ENCODE measurements around the gene SLC27A5. TPM values are rescaled to one million over a fixed set of nuclear protein-coding genes. Genes with fewer than 3 reads are reported as not detected.
A peak's percentile ranks its signal among the peaks of the same experiment; 100 is the strongest.

SLC27A5 gene
- total and polyA plus RNA-seq, 2 of the 13 experiments (the other 11 are each of a cell fraction or from before 2014, with no cell fraction given): 30.3 to 40.2 TPM

DNA sequence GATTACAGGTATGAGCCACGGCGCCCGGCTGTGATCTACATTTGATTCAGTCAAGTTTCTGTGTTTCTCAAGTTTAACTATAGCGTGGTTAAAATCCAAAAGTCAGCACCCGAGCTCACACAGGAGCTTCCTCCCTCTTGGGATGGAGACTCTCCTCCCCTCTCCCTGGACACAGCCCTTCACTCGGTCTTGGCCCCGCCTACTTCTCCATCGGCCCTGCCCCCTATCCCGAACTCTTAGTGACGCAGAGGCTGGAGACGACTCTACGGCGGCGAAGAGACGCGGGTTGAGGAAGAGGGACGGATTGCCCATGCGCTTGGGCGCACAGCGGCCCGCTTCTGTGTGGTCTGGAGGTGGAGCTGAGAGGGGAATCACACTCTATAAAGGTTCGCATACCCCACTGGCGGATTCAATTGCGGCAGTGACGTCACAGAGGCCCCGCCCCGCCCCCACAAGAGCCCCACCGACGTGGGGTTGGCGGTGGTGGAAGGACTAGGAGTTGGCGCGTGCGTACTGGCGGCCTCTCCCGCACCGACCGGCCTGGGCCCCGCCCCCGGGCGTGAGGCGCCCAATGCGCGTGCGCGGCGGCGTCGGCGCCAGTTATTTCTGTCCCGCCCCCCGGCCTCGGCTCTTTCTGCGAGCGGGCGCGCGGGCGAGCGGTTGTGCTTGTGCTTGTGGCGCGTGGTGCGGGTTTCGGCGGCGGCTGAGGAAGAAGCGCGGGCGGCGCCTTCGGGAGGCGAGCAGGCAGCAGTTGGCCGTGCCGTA, 32.2 kb upstream of the SLC27A5 start, which contains the start of gene TRIM28 (continued):
- no peak for TF ChIP-seq NONO (IDR thresholded peaks at IDR 0.05)
- TF ChIP-seq NONO (CRISPR knock-in tag; conservative IDR thresholded peaks at IDR 0.05): peak; percentile 85
- no peak for TF ChIP-seq HMG20A (CRISPR knock-in tag; IDR thresholded peaks at IDR 0.05; ENCODE audit: borderline replicate concordance)
- TF ChIP-seq ETV6 (CRISPR knock-in tag; conservative IDR thresholded peaks at IDR 0.05): no peak; the same call in 1 of the 2 replicates
- peak; percentile 83 for TF ChIP-seq KAT8 (CRISPR knock-in tag; IDR thresholded peaks at IDR 0.05)
- TF ChIP-seq ARNT2 (CRISPR knock-in tag; IDR thresholded peaks at IDR 0.05; ENCODE audit: low read depth): peak; percentile 92
- peak; percentile 36; the same call in 1 of the 2 replicates for TF ChIP-seq ELF1 (CRISPR knock-in tag; IDR thresholded peaks at IDR 0.05)
- no peak for TF ChIP-seq SP140L (CRISPR knock-in tag; IDR thresholded peaks at IDR 0.05; ENCODE audit: borderline replicate concordance)
- no peak; the same call in 1 of the 2 replicates for TF ChIP-seq ZBTB3 (CRISPR knock-in tag; IDR thresholded peaks at IDR 0.05; ENCODE audit: borderline replicate concordance, low read depth)
- TF ChIP-seq, protein P1, sequence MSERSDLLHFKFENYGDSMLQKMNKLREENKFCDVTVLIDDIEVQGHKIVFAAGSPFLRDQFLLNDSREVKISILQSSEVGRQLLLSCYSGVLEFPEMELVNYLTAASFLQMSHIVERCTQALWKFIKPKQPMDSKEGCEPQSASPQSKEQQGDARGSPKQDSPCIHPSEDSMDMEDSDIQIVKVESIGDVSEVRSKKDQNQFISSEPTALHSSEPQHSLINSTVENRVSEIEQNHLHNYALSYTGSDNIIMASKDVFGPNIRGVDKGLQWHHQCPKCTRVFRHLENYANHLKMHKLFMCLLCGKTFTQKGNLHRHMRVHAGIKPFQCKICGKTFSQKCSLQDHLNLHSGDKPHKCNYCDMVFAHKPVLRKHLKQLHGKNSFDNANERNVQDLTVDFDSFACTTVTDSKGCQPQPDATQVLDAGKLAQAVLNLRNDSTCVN (CRISPR knock-in tag; IDR thresholded peaks at IDR 0.05; ENCODE audit: borderline replicate concordance): no peak
- TF ChIP-seq NFE2L2 (IDR thresholded peaks at IDR 0.05; ENCODE audit: low read length): no peak
- TF ChIP-seq DPF2 (CRISPR knock-in tag; IDR thresholded peaks at IDR 0.05; ENCODE audit: borderline replicate concordance, low read depth): no peak
- TF ChIP-seq ZNF383 (CRISPR knock-in tag; IDR thresholded peaks at IDR 0.05; ENCODE audit: borderline replicate concordance): 0 out of 2 replicates have a peak, but pooled peaks have one; percentile 87
- peak; percentile 67; the same call in 1 of the 2 replicates for TF ChIP-seq ZNF232 (CRISPR knock-in tag; IDR thresholded peaks at IDR 0.05; ENCODE audit: borderline replicate concordance)
- peak; percentile 42; the same call in 1 of the 2 replicates for TF ChIP-seq MAZ (IDR thresholded peaks at IDR 0.05; ENCODE audit: borderline replicate concordance, low read depth, low read length)
- peak; percentile 87 for TF ChIP-seq MAZ (CRISPR knock-in tag; IDR thresholded peaks at IDR 0.05; ENCODE audit: low read depth)
- no peak; the same call in 1 of the 2 replicates for TF ChIP-seq FOSL2 (CRISPR knock-in tag; IDR thresholded peaks at IDR 0.05)
- no peak for TF ChIP-seq U2AF2 (IDR thresholded peaks at IDR 0.05; ENCODE audit: low read depth, low read length)
- TF ChIP-seq, protein P2, sequence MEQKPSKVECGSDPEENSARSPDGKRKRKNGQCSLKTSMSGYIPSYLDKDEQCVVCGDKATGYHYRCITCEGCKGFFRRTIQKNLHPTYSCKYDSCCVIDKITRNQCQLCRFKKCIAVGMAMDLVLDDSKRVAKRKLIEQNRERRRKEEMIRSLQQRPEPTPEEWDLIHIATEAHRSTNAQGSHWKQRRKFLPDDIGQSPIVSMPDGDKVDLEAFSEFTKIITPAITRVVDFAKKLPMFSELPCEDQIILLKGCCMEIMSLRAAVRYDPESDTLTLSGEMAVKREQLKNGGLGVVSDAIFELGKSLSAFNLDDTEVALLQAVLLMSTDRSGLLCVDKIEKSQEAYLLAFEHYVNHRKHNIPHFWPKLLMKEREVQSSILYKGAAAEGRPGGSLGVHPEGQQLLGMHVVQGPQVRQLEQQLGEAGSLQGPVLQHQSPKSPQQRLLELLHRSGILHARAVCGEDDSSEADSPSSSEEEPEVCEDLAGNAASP (CRISPR knock-in tag; IDR thresholded peaks at IDR 0.05; ENCODE audit: borderline replicate concordance): peak; percentile 21; the same call in 1 of the 2 replicates
- TF ChIP-seq ZNF30 (CRISPR knock-in tag; IDR thresholded peaks at IDR 0.05): no peak
- TF ChIP-seq SRSF4 (IDR thresholded peaks at IDR 0.05; ENCODE audit: low read depth, low read length, poor library complexity, severe bottlenecking): no peak
- no peak for TF ChIP-seq ZNF382 (CRISPR knock-in tag; IDR thresholded peaks at IDR 0.05; ENCODE audit: borderline replicate concordance)
- no peak for TF ChIP-seq MAF1 (CRISPR knock-in tag; IDR thresholded peaks at IDR 0.05; ENCODE audit: borderline replicate concordance)
- TF ChIP-seq PLRG1 (conservative IDR thresholded peaks at IDR 0.05): no peak
- TF ChIP-seq, protein P3, sequence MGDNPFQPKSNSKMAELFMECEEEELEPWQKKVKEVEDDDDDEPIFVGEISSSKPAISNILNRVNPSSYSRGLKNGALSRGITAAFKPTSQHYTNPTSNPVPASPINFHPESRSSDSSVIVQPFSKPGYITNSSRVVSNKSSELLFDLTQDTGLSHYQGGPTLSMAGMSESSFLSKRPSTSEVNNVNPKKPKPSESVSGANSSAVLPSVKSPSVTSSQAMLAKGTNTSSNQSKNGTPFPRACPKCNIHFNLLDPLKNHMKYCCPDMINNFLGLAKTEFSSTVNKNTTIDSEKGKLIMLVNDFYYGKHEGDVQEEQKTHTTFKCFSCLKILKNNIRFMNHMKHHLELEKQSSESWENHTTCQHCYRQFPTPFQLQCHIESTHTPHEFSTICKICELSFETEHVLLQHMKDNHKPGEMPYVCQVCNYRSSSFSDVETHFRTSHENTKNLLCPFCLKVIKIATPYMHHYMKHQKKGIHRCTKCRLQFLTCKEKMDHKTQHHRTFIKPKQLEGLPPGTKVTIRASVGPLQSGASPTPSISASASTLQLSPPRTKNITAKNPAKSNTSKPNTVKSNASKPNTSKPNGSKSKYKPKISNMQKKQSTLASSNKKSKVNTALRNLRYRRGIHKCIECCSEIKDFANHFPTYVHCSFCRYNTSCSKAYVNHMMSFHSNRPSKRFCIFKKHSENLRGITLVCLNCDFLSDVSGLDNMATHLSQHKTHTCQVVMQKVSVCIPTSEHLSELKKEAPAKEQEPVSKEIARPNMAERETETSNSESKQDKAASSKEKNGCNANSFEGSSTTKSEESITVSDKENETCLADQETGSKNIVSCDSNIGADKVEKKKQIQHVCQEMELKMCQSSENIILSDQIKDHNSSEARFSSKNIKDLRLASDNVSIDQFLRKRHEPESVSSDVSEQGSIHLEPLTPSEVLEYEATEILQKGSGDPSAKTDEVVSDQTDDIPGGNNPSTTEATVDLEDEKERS (CRISPR knock-in tag; IDR thresholded peaks at IDR 0.05): no peak
- TF ChIP-seq TBX3 (IDR thresholded peaks at IDR 0.05; ENCODE audit: borderline replicate concordance): no peak

Data from HepG2 (cell line).